Chondrocyte (in vitro differentiated cells): ENCODE measurements around the gene CLIC4. TPM values are rescaled to one million over a fixed set of nuclear protein-coding genes. Genes with fewer than 3 reads are reported as not detected.
"Not testable (repeated sequence)": the region's sequence is repeated elsewhere in the genome, so short reads cannot be mapped to it uniquely, and the experiment has no call there.

Experiments
- DNase-seq: peaks from one replicate; pipeline ENCODE4 v3.0.0; 2021; ENCODE audit warnings: mixed read lengths, low spot score
- H3K27ac Mint-ChIP-seq: one replicate; pipeline ENCODE4 v1.8.0; 2021; ENCODE audit warnings: mild to moderate bottlenecking, moderate library complexity, mixed read lengths; ENCODE audit not compliant: unreplicated experiment
- H3K27me3 Mint-ChIP-seq: 2 replicates; pipeline ENCODE4 v1.8.0; 2021; ENCODE audit warnings: low read depth, mixed read lengths
- H3K36me3 Mint-ChIP-seq: 2 replicates; pipeline ENCODE4 v1.8.0; 2021; ENCODE audit warnings: low read depth, mixed read lengths
- H3K4me1 Mint-ChIP-seq: 2 replicates; pipeline ENCODE4 v1.8.0; 2021; ENCODE audit warnings: low read depth, mild to moderate bottlenecking, mixed read lengths
- H3K4me3 Mint-ChIP-seq: one replicate; pipeline ENCODE4 v1.8.0; 2021; ENCODE audit warnings: mild to moderate bottlenecking, moderate library complexity, mixed read lengths; ENCODE audit not compliant: unreplicated experiment
- H3K9me3 Mint-ChIP-seq: 2 replicates; pipeline ENCODE4 v1.8.0; 2021; ENCODE audit warnings: low read depth, mixed read lengths
- total RNA-seq: library from RNA; stranded (reverse); gene quantifications from 3 replicates; pipeline ENCODE4 v1.2.1, GENCODE V29; 2021
- TF ChIP-seq, protein P1 (sequence below): fragments of 200-600 bp; sonication (generic); IDR thresholded peaks from 2 replicates; pipeline ENCODE4 v1.5.0; 2021; ENCODE audit warnings: antibody characterized with exemption, mild to moderate bottlenecking, moderate library complexity

Gene CLIC4
- total RNA-seq, 1 donor from 2014 or later, result 411 TPM

DNA sequence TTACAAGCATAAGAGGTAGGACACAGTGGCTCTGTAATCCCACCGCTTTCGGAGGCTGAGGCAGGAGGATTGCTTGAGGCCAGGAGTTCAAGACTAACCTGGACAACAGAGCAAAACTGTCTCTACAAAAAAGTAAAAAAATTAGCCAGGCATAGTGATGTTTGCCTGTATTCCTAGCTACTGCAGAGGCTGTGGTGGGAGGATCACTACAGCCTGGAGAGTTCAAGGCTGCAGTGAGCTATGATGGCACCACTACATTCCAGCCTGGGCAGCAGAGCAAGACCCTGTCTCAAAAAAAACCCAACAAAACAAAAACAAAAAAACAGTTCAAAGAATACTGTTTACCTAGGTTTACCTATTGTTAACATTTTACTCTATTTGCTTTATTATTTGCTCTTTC is 37.4 kb downstream of the CLIC4 start:
- H3K9me3 Mint-ChIP-seq, result no peaks in the 10 kb centered on the region
- no peak for DNase-seq
- peaks cover 3% of the 10 kb centered on the region for H3K36me3 Mint-ChIP-seq
- TF ChIP-seq, protein P1, sequence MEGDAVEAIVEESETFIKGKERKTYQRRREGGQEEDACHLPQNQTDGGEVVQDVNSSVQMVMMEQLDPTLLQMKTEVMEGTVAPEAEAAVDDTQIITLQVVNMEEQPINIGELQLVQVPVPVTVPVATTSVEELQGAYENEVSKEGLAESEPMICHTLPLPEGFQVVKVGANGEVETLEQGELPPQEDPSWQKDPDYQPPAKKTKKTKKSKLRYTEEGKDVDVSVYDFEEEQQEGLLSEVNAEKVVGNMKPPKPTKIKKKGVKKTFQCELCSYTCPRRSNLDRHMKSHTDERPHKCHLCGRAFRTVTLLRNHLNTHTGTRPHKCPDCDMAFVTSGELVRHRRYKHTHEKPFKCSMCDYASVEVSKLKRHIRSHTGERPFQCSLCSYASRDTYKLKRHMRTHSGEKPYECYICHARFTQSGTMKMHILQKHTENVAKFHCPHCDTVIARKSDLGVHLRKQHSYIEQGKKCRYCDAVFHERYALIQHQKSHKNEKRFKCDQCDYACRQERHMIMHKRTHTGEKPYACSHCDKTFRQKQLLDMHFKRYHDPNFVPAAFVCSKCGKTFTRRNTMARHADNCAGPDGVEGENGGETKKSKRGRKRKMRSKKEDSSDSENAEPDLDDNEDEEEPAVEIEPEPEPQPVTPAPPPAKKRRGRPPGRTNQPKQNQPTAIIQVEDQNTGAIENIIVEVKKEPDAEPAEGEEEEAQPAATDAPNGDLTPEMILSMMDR, result no peak
- no peak overlapping the region for H3K4me3 Mint-ChIP-seq
- H3K27me3 Mint-ChIP-seq, result no peaks in the 10 kb centered on the region
- H3K27ac Mint-ChIP-seq, result no peak overlapping the region
- peaks cover 48% of the 10 kb centered on the region for H3K4me1 Mint-ChIP-seq

DNA sequence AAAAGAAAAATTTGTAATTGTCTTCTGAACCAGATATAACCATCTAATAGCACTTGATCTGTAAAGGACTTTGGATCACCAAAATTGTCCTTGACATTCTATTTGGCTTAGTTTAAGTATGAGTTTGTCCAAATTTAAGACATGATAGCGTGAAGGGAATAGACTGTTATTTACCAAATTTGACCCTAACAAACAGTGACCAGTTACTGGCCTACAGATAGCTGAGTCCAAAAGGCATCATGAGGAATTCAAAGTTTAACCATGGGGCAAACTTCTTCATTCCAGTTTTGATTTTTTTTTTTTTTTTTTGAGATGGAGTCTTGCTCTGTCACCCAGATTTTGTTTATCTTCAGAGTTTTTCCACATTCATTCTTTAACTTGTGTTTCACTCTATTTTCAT is 38.5 kb downstream of the CLIC4 start:
- Mint-ChIP-seq H3K27me3 (no peaks in the 10 kb centered on the region), H3K4me1 (peaks cover 46% of the 10 kb centered on the region), H3K4me3 (no peak overlapping the region), H3K27ac (peak overlapping the region; percentile 8), H3K9me3 (no peaks in the 10 kb centered on the region), H3K36me3 (peaks cover 6% of the 10 kb centered on the region)
- TF ChIP-seq, protein P1, result no peak
- DNase-seq, result no peak

DNA sequence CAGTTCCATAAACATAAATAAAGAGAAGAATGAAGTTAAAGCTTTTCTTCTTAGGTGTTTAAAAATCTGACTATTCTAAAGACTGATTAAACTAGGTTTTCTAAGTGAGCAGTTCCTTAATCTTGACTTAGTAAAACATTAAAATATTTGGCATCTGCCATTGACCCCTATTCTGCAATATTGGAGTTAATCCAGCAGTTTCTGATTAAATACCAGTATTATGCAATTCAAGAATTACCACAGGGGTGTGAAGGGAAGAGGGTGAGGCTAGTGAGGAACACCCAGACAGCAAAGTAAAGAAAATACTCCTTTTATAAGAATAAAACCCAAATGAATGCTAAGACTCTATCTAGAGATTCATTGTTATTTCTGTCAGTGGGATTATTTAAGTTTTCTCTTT is 40.9 kb downstream of the CLIC4 start:
- no peaks in the 10 kb centered on the region for H3K27me3 Mint-ChIP-seq
- TF ChIP-seq, protein P1, result no peak
- peaks cover 7% of the 10 kb centered on the region for H3K36me3 Mint-ChIP-seq
- no peaks in the 10 kb centered on the region for H3K9me3 Mint-ChIP-seq
- peaks cover 37% of the 10 kb centered on the region for H3K4me1 Mint-ChIP-seq
- DNase-seq, result no peak
- peak overlapping the region; percentile 63 for H3K27ac Mint-ChIP-seq
- no peak overlapping the region for H3K4me3 Mint-ChIP-seq

DNA sequence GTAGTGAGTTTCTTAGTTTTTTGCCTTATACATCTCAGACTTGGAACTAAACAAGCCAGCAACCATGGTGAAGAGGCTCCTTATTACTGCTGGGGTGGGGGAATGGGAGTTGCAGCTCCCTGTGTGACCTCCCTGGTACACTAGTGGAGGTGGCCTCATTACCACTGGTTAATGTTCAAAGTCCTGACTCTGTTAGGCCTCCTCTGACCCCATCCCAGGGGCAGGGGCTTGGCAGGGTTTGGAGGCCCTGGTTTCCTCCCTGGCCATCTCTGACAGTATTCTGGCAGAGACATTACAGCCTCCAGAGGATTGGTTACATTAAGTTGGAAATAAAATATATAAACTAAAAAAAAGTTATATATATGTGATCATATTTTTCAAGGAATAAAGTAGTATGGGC is 45.2 kb downstream of the CLIC4 start:
- Mint-ChIP-seq H3K27ac (no peak overlapping the region), H3K4me3 (no peak overlapping the region), H3K4me1 (peaks cover 46% of the 10 kb centered on the region), H3K9me3 (no peaks in the 10 kb centered on the region), H3K36me3 (peaks cover 5% of the 10 kb centered on the region), H3K27me3 (no peaks in the 10 kb centered on the region)
- TF ChIP-seq, protein P1, result no peak
- DNase-seq, result no peak

DNA sequence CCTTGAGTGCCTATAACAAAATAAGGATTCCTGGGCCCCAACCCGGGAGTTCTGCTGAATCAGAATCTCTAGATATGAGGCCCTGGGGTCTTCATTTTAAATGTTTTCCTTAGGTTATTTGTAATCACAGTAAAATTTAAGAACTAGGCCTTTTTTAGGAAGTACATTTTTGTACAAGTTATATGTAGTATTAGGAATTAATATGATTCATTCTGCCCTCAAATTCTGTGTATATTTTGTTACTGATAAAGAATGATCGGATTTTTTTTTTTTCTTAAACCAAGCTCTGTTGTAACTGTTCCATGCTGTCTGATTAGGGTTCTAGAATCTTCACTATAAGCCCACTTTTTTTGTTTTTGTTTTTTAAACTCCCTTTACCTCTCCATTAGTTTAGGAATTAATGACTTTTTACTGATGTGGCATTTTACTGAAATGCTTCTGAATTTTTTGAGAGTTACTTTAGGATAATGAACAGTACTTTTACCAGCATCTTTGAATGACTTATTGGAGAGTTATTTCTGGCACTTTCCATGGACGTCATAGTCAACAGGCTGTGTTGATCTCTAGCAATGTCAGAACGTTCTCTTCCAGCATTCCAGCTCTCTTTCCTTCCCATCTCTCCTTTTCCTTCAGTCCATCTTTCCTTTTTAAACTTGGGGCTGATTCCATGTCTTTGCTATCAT is 48.3 kb downstream of the CLIC4 start:
- Mint-ChIP-seq H3K27ac (peak overlapping the region; percentile 86), H3K4me1 (peaks cover 49% of the 10 kb centered on the region), H3K9me3 (no peaks in the 10 kb centered on the region), H3K4me3 (peak overlapping the region; percentile 8), H3K36me3 (peaks cover 5% of the 10 kb centered on the region), H3K27me3 (no peaks in the 10 kb centered on the region)
- DNase-seq, result no peak
- TF ChIP-seq, protein P1, result no peak

DNA sequence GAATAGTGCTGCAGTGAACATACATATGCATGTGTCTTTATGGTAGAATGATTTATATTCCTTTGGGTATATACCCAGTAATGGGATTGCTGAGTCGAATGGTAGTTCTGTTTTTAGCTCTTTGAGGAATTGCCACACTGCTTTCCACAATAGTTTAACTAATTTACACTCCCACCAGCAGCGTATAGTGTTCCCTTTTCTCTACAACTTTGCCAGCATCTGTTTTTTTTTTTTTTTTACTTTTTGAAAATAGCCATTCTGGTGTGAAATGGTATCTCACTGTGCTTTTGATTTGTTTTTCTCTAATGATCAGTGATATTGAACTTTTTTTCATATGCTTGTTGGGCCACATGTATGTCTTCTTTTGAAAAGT is 48.9 kb downstream of the CLIC4 start:
- Mint-ChIP-seq H3K4me3 (peak overlapping the region; percentile 0), H3K4me1 (peaks cover 49% of the 10 kb centered on the region), H3K27ac (peak overlapping the region; percentile 86)
- DNase-seq, H3K36me3 Mint-ChIP-seq, H3K9me3 Mint-ChIP-seq, H3K27me3 Mint-ChIP-seq: not testable (repeated sequence)
